ENCODE results near the gene TMEM61.

DNA sequence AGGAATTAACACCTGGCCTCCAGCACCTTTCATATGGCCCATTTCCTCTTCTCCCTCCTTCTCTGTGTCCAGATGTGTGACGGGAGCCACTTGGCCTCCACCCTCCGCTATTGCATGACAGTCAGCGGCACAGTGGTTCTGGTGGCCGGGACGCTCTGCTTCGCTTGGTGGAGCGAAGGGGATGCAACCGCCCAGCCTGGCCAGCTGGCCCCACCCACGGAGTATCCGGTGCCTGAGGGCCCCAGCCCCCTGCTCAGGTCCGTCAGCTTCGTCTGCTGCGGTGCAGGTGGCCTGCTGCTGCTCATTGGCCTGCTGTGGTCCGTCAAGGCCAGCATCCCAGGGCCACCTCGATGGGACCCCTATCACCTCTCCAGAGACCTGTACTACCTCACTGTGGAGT is 5.6 kb downstream of the TMEM61 start:
- no peak for TF ChIP-seq GATA2 (IDR thresholded peaks at IDR 0.05; ENCODE audit: low read depth, low read length)
- no peak for TF ChIP-seq GATA3 (IDR thresholded peaks at IDR 0.05; ENCODE audit: low read depth, low read length)

All from SH-SY5Y (cell line).